Spleen (tissue), 7 donors: ENCODE measurements around the gene WDR91.

Source experiments
- CTCF ChIP-seq, 11 experiments: fragments of 200-600 bp in 7 of 11; fragments of 450-650 bp in 4 of 11; sonication (generic) in 4 of 11; IDR thresholded peaks in 8 of 11; conservative IDR thresholded peaks in 3 of 11; 1 replicate in 7 of 11; 2 replicates in 4 of 11; pipeline versions ENCODE4 v1.4.0 to v1.8.0; 2016 to 2021; ENCODE audit warnings: antibody characterized with exemption in 11 of 11, inconsistent platforms in 4 of 11, mild to moderate bottlenecking in 1 of 11
- POLR2A ChIP-seq, 3 donors: fragments of 450-650 bp; IDR thresholded peaks; one replicate each; pipeline ENCODE4 v1.5.1; 2017; ENCODE audit warnings: antibody characterized with exemption in 3 of 3, mild to moderate bottlenecking in 1 of 3
- POLR2AphosphoS5 ChIP-seq, 3 donors: sonication (generic); formaldehyde crosslinking; IDR thresholded peaks; one replicate each; pipeline ENCODE4 v1.5.1; 2017; ENCODE audit warnings: antibody characterized with exemption in 3 of 3
- donor health status: DM: no; HTN: no; CAD: no; lungs with moderate emphysema.
- donor health status: DM: no; HTN: no; CAD: no.
- donor health status: DM: no; HTN: no; CAD: no.

GRCh38 chr7:135147341-135147898 lies 63.9 kb downstream of the WDR91 start:
- no peak for TF ChIP-seq POLR2A (IDR thresholded peaks at IDR 0.05)
- no peak for TF ChIP-seq CTCF (IDR thresholded peaks at IDR 0.05 in 8 of 11, conservative IDR thresholded peaks at IDR 0.05 in 3 of 11)
- peak in 1 of 3 donors; percentile 19 for TF ChIP-seq POLR2AphosphoS5 (IDR thresholded peaks at IDR 0.05)
